HG02798 (cell line): Measurements from ENCODE around the gene NSD1.
A peak's percentile ranks its signal among the peaks of the same experiment; 100 is the strongest.
"Not testable (repeated sequence)": the region's sequence is repeated elsewhere in the genome, so short reads cannot be mapped to it uniquely, and the experiment has no call there.

ENCODE experiments used
- ATAC-seq: cut with Tn5 transposase; IDR thresholded peaks from one replicate; pipeline ENCODE4 v1.9.1; 2021; ENCODE audit warnings: mild to moderate bottlenecking; ENCODE audit not compliant: unreplicated experiment, poor library complexity

The NSD1 gene

GRCh38 chr5:177303121-177303924 is 169.8 kb downstream of the NSD1 start, which contains the start of the genes PRELID1 and RAB24:
PRELID1 (plus strand) TSS chr5:177303799; CDS start chr5:177303986, 187 bp downstream.
RAB24 (minus strand) TSS chr5:177303719; CDS start chr5:177303288, 431 bp downstream.
- ATAC-seq, result peak; percentile 77

- ATAC-seq, result no peak
These were observed 170.4 kb downstream of the NSD1 start for GRCh38 chr5:177303925-177304391.

GRCh38 chr5:177304392-177305119 is 171.0 kb downstream of the NSD1 start:
- no peak for ATAC-seq

GRCh38 chr5:177306103-177306640 is 172.6 kb downstream of the NSD1 start:
- not testable (repeated sequence) for ATAC-seq

GRCh38 chr5:177306674-177307543 is 173.3 kb downstream of the NSD1 start:
- ATAC-seq, result no peak

- no peak for ATAC-seq
These were observed 174.2 kb downstream of the NSD1 start for GRCh38 chr5:177307544-177308363.

- ATAC-seq, result no peak
These were observed 175.2 kb downstream of the NSD1 start for GRCh38 chr5:177308740-177309139.

GRCh38 chr5:177309351-177310191 is 176.0 kb downstream of the NSD1 start:
- peak; percentile 15 for ATAC-seq

GRCh38 chr5:177310332-177310731 is 176.8 kb downstream of the NSD1 start:
- no peak for ATAC-seq

GRCh38 chr5:177310757-177311391 is 177.3 kb downstream of the NSD1 start:
- ATAC-seq, result peak; percentile 25

- ATAC-seq, result no peak
These were observed 177.8 kb downstream of the NSD1 start for GRCh38 chr5:177311392-177311722.

- ATAC-seq, result peak; percentile 86
These were observed 178.4 kb downstream of the NSD1 start, which contains the start of gene MXD3 for GRCh38 chr5:177311723-177312648. MXD3 (minus strand) TSS chr5:177311898; CDS start chr5:177311830, 68 bp downstream.

GRCh38 chr5:177312649-177313181 is 179.1 kb downstream of the NSD1 start:
- peak; percentile 15 for ATAC-seq

GRCh38 chr5:177313561-177314259 is 180.1 kb downstream of the NSD1 start:
- no peak for ATAC-seq

- no peak for ATAC-seq
These were observed 181.1 kb downstream of the NSD1 start for GRCh38 chr5:177314376-177315342.
